A673 (cell line): Measurements from ENCODE around the gene FAM20B.

Experiments used
- EZH2 ChIP-seq: fragments of 200-600 bp; sonication (generic); IDR thresholded peaks from 2 replicates; pipeline ENCODE4 v1.6.1; 2017; ENCODE audit warnings: borderline replicate concordance, low read depth, mild to moderate bottlenecking, mixed read lengths, antibody characterized with exemption, low read length; ENCODE audit not compliant: poor library complexity, severe bottlenecking
- TF ChIP-seq, protein P1 (sequence below): fragments of 300-800, 200-600 bp; sonication (generic); conservative IDR thresholded peaks from 2 replicates; pipeline ENCODE4 v1.5.1; 2017; ENCODE audit warnings: low read depth, mild to moderate bottlenecking, antibody characterized with exemption, low read length, moderate library complexity, mixed read lengths

DNA sequence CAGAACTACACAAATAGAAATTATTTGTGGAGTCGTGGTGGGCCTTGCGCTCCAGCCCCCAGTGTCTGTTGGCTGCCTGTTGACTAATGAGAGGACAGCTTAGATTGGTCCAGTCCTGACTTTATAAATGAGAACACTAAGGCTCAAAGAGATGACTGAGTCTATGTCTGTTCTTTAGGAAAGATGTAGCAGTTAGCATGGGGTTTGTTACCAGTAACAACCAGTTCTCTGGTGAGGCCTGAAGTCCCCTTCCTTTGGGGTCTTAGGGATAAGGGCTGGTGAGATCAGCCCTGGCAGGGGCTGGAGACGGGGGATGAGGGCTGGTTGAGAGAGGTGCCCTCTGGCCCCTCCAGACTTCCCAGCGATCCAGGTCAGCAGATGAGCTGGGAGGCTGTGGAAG, 65.2 kb downstream of the FAM20B start:
- no peak for TF ChIP-seq EZH2
- TF ChIP-seq, protein P1, sequence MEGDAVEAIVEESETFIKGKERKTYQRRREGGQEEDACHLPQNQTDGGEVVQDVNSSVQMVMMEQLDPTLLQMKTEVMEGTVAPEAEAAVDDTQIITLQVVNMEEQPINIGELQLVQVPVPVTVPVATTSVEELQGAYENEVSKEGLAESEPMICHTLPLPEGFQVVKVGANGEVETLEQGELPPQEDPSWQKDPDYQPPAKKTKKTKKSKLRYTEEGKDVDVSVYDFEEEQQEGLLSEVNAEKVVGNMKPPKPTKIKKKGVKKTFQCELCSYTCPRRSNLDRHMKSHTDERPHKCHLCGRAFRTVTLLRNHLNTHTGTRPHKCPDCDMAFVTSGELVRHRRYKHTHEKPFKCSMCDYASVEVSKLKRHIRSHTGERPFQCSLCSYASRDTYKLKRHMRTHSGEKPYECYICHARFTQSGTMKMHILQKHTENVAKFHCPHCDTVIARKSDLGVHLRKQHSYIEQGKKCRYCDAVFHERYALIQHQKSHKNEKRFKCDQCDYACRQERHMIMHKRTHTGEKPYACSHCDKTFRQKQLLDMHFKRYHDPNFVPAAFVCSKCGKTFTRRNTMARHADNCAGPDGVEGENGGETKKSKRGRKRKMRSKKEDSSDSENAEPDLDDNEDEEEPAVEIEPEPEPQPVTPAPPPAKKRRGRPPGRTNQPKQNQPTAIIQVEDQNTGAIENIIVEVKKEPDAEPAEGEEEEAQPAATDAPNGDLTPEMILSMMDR: no peak
